Esophagus squamous epithelium (tissue), 4 donors: ENCODE results near the gene ADAMTS5. TPM values are rescaled to one million over a fixed set of nuclear protein-coding genes. Genes with fewer than 3 reads are reported as not detected.

Experiments used
- small RNA-seq, 4 donors: library from RNA; depleted of rRNA; stranded (forward); fragments of <200 nt; gene quantifications; one replicate each; pipeline ENCODE3, GENCODE V24; 2016
- total RNA-seq, 4 donors: library from RNA; depleted of rRNA; stranded (reverse); fragments of >200 nt; gene quantifications; one replicate each; pipeline ENCODE4 v1.1.0, GENCODE V29; 2016

ADAMTS5 gene
- total RNA-seq, 4 donors from 2014 or later = 1.1 to 24.8 (median 9.1) TPM

Small RNA genes lying within 50 kb of the gene (small RNA-seq; reads per million reads assigned to genes)
- 0 reads per million in 4 donors for gene MIR4759

Other genes starting within 250 kb of the ADAMTS5 start
- gene ADAMTS1, start 121.7 kb downstream of the ADAMTS5 start, total RNA-seq = 10 to 100 TPM in 3 of 4 donors, 1 to 10 TPM in 1; 2.8 to 33.0 (median 19.3) TPM